Common myeloid progenitor, CD34-positive (primary cell): ENCODE results near the gene LRRC28.

ENCODE experiments used
- CTCF ChIA-PET: fragments of 350-600 bp; sonication (Branson Sonifier 250); formaldehyde crosslinking; loops from one replicate; lab custom pipeline; 2021; ENCODE audit warnings: antibody characterized with exemption; lab: Charles Lee
- POLR2A ChIA-PET: fragments of 350-600 bp; sonication (Branson Sonifier 250); formaldehyde crosslinking; loops from one replicate; lab custom pipeline; 2021; ENCODE audit warnings: antibody characterized with exemption; lab: Charles Lee
- DNase-seq, 3 donors: peaks; one replicate each; pipeline versions ENCODE4 v3.0.0 to v3.0.0-alpha.2; 2013
- H3K27ac ChIP-seq, 2 experiments: 1 replicate in 1 of 2; 2 replicates in 1 of 2; pipeline ENCODE4 v1.7.0; 2013; ENCODE audit warnings: inconsistent platforms in 2 of 2, low read length in 2 of 2, mild to moderate bottlenecking in 2 of 2, low read depth in 1 of 2, moderate library complexity in 1 of 2; ENCODE audit not compliant: severe bottlenecking in 2 of 2, insufficient read depth in 1 of 2, poor library complexity in 1 of 2
- H3K27me3 ChIP-seq, 5 experiments: replicated peaks in 2 of 5; 1 replicate in 3 of 5; 2 replicates in 2 of 5; pipeline versions ENCODE4 v1.6.1 to v1.7.0; 2013; ENCODE audit warnings: low read length in 4 of 5, mild to moderate bottlenecking in 2 of 5, moderate library complexity in 2 of 5, inconsistent platforms in 1 of 5; ENCODE audit not compliant: insufficient read depth in 5 of 5, control insufficient read depth in 4 of 5
- H3K36me3 ChIP-seq, 4 experiments: 1 replicate in 2 of 4; 2 replicates in 2 of 4; pipeline versions ENCODE4 v1.6.1 to v1.7.0; 2013; ENCODE audit warnings: low read length in 3 of 4, control low read depth in 1 of 4, mild to moderate bottlenecking in 1 of 4; ENCODE audit not compliant: control insufficient read depth in 4 of 4, insufficient read depth in 4 of 4
- H3K4me1 ChIP-seq, 4 experiments: 1 replicate in 3 of 4; 2 replicates in 1 of 4; pipeline versions ENCODE4 v1.6.1 to v1.7.1; 2013; ENCODE audit warnings: low read length in 3 of 4, mild to moderate bottlenecking in 3 of 4, control low read depth in 1 of 4, inconsistent platforms in 1 of 4, moderate library complexity in 1 of 4; ENCODE audit not compliant: control insufficient read depth in 4 of 4, insufficient read depth in 4 of 4; ENCODE audit errors: control extremely low read depth in 1 of 4
- H3K4me3 ChIP-seq, 7 experiments: 1 replicate in 4 of 7; 2 replicates in 3 of 7; pipeline versions ENCODE4 v1.5.1 to v1.7.0; 2013; ENCODE audit warnings: mild to moderate bottlenecking in 7 of 7, low read length in 6 of 7, moderate library complexity in 6 of 7, inconsistent platforms in 2 of 7, low read depth in 2 of 7, control low read depth in 1 of 7; ENCODE audit not compliant: insufficient read depth in 4 of 7, control insufficient read depth in 1 of 7; ENCODE audit errors: extremely low read depth in 1 of 7
- H3K9me3 ChIP-seq, 5 experiments: 1 replicate in 4 of 5; 2 replicates in 1 of 5; pipeline versions ENCODE4 v1.6.1 to v1.7.1; 2013; ENCODE audit warnings: low read length in 4 of 5, mild to moderate bottlenecking in 2 of 5, inconsistent platforms in 1 of 5, low read depth in 1 of 5, moderate library complexity in 1 of 5; ENCODE audit not compliant: control insufficient read depth in 4 of 5, insufficient read depth in 2 of 5; ENCODE audit errors: control extremely low read depth in 1 of 5
- WGBS: methylation state at CpG from one replicate; pipeline ENCODE4 v1.1.5; 2013; ENCODE audit not compliant: insufficient coverage; 5-methylcytosine and 5-hydroxymethylcytosine counted together

The LRRC28 gene

GRCh38 chr15:99248000-99248715 lies 3.1 kb upstream of the LRRC28 start:
- Histone ChIP-seq H3K27ac (no peak overlapping the region), H3K4me1 (peaks cover 14 to 31% (median 28%) of the 10 kb centered on the region in 4 experiments), H3K9me3 (no peaks in the 10 kb centered on the region), H3K4me3 (peak overlapping the region in 2 of 7 experiments; percentile 71 to 89), H3K36me3 (no peaks in the 10 kb centered on the region), H3K27me3 (no peaks in the 10 kb centered on the region)
- WGBS, result 100% methylated on average over 1 of the region's 7 CpGs
- DNase-seq, result peak in 1 of 3 donors; percentile 15
- ChIA-PET CTCF (no interaction called here), POLR2A (no interaction called here)

GRCh38 chr15:99249270-99249841 lies 1.9 kb upstream of the LRRC28 start, which contains the start of gene TTC23:
Gene TTC23 (minus strand): TSS chr15:99249581. CDS start chr15:99228712, 20,869 bp downstream.
- 6% methylated on average over 8 of the region's 14 CpGs for WGBS
- DNase-seq, result peak in 2 of 3 donors; percentile 33 to 44
- POLR2A ChIA-PET, result no interaction called here
- Histone ChIP-seq H3K4me3 (peak within 1 kb of the TSS in 6 of 7 experiments; percentile 67 to 92 (median 82)), H3K9me3 (no peaks in the 10 kb centered on the region), H3K27me3 (no peaks in the 10 kb centered on the region), H3K4me1 (peaks cover 18 to 36% (median 31%) of the 10 kb centered on the region in 4 experiments), H3K36me3 (no peaks in the 10 kb centered on the region), H3K27ac (no peak within 1 kb of the TSS)
- CTCF ChIA-PET, result no interaction called here

DNA sequence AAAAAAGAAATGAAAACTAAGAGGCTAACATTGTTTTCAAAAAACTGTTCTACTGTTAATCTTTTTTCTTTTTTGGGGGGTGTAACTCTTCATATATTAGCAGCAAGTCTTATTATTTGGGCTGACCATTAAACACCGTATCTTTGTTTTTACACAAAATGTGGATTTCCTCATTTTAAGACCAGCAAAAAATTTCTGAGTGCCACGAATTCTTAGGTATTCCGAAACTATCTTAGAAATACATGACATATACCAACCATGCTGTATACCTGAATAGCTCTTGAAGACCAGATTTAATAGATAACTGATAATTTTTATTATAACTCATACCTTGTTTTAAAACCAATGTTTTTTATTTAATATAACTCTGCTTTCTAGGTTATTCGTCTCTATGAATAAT lies 1.3 kb upstream of the LRRC28 start:
- no peak overlapping the region for H3K27ac ChIP-seq
- H3K36me3 ChIP-seq, result no peaks in the 10 kb centered on the region
- DNase-seq, result no peak
- CTCF ChIA-PET, result no interaction called here
- H3K4me1 ChIP-seq, result peaks cover 18 to 36% (median 31%) of the 10 kb centered on the region in 4 experiments
- peak overlapping the region in 4 of 7 experiments; percentile 67 to 89 (median 78) for H3K4me3 ChIP-seq
- H3K27me3 ChIP-seq, result no peaks in the 10 kb centered on the region
- 100% methylated on average over 1 of the region's 4 CpGs for WGBS
- no peaks in the 10 kb centered on the region for H3K9me3 ChIP-seq
- POLR2A ChIA-PET, result no interaction called here

- Histone ChIP-seq H3K9me3 (no peaks in the 10 kb centered on the region), H3K27ac (peak overlapping the region; percentile 36 to 88), H3K4me1 (peaks cover 18 to 36% (median 31%) of the 10 kb centered on the region in 4 experiments), H3K4me3 (peak overlapping the region in 6 of 7 experiments; percentile 77 to 96 (median 86)), H3K36me3 (no peaks in the 10 kb centered on the region), H3K27me3 (no peaks in the 10 kb centered on the region)
- DNase-seq, result no peak
- ChIA-PET POLR2A (interaction anchor here (0.7 kb wide), 1 partner anchor 145 kb away, joined by 3 read pairs; no protein-coding TSS in a partner anchor), CTCF (interaction anchor here (1.4 kb wide), 1 partner anchor 454 kb away, joined by 4 read pairs; no protein-coding TSS in a partner anchor)
- WGBS, result 47% methylated on average over 5 of the region's 7 CpGs
These were observed 806 bp upstream of the LRRC28 start for GRCh38 chr15:99250494-99250856.

DNA sequence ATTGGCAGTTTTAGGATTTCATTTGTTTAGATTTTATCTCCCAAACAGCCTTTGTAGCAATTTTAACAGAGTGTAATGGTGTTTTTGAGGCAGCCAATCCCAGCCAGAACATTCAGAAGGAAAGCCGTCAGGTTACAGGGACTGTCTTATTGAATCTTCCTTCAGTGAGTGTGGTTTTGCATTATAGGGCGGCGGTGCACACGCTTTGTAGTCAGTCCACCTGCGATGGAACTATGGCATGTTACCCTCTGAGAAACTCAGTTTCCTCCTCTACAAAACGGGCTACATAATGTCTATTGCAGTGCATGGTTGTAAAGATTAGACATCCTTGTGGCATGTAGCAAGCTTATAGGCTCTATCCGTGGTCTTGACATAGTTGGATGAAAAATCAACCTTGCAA lies 1.0 kb downstream of the LRRC28 start:
- DNase-seq, result no peak
- ChIA-PET POLR2A (no interaction called here), CTCF (interaction anchor here (0.7 to 2.4 kb wide), 3 partner anchors 20 to 921 kb away, joined by 3 to 14 read pairs (median 3); no protein-coding TSS in a partner anchor)
- H3K27me3 ChIP-seq, result no peaks in the 10 kb centered on the region
- peak overlapping the region in 6 of 7 experiments; percentile 85 to 96 (median 90) for H3K4me3 ChIP-seq
- no peak overlapping the region for H3K27ac ChIP-seq
- peaks cover 18 to 36% (median 31%) of the 10 kb centered on the region in 4 experiments for H3K4me1 ChIP-seq
- H3K9me3 ChIP-seq, result no peaks in the 10 kb centered on the region
- peaks cover 0 to 4% (median 0%) of the 10 kb centered on the region in 4 experiments for H3K36me3 ChIP-seq
- 92% methylated on average over 5 of the region's 7 CpGs for WGBS

DNA sequence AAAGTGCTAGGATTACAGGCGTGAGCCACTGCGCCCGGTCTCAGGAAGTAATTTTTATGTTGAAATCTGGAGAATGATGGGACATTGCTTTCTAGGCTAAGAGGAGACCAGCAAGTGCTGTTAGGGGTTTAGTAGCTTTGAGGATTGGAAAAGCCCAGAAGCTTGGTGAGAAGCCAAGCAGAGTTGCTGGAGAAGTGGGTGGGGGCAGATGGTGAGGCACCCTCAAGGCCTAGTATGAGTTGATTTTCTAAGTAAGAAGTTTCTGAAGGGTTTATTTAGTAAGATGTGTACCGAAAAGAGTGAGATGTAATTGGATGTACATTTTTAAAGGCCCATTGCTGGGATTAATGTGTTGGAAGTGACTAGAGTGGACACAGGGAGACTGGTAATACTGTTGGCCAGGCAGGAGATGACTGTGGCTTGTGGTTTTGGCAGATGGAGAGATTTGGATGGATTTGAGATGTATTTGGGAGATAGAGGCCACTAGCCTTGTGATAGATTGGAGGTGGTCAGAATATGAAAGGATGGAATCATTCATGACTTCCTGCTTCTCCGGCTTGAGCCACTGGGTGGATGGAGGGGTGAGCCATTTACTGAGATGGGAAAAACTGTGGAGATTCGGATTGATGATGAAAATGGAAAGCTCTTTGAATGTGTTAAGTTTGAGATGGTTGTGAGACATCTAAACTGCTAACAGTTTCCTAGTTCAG lies 2.3 kb downstream of the LRRC28 start:
- Histone ChIP-seq H3K27ac (no peak overlapping the region), H3K27me3 (no peaks in the 10 kb centered on the region), H3K9me3 (no peaks in the 10 kb centered on the region), H3K4me1 (peaks cover 18 to 32% (median 27%) of the 10 kb centered on the region in 4 experiments), H3K36me3 (peaks cover 0 to 12% (median 1%) of the 10 kb centered on the region in 4 experiments), H3K4me3 (no peak overlapping the region)
- ChIA-PET POLR2A (no interaction called here), CTCF (interaction anchor here (1.3 to 2.4 kb wide), 2 partner anchors 10 to 19 kb away, joined by 10 to 14 read pairs; no protein-coding TSS in a partner anchor)
- WGBS, result 89% methylated on average over 5 of the region's 6 CpGs
- DNase-seq, result no peak
